CD4-positive, alpha-beta T cell treated with Interleukin-10 for 1 hour (primary cell): ENCODE results near the gene UBE2C.
A peak's percentile ranks its signal among the peaks of the same experiment; 100 is the strongest.
"Not testable (repeated sequence)": the region's sequence is repeated elsewhere in the genome, so short reads cannot be mapped to it uniquely, and the experiment has no call there.

Source experiments
- DNase-seq: peaks from one replicate; pipeline ENCODE4 v3.0.0-alpha.2; 2020

UBE2C gene

DNA sequence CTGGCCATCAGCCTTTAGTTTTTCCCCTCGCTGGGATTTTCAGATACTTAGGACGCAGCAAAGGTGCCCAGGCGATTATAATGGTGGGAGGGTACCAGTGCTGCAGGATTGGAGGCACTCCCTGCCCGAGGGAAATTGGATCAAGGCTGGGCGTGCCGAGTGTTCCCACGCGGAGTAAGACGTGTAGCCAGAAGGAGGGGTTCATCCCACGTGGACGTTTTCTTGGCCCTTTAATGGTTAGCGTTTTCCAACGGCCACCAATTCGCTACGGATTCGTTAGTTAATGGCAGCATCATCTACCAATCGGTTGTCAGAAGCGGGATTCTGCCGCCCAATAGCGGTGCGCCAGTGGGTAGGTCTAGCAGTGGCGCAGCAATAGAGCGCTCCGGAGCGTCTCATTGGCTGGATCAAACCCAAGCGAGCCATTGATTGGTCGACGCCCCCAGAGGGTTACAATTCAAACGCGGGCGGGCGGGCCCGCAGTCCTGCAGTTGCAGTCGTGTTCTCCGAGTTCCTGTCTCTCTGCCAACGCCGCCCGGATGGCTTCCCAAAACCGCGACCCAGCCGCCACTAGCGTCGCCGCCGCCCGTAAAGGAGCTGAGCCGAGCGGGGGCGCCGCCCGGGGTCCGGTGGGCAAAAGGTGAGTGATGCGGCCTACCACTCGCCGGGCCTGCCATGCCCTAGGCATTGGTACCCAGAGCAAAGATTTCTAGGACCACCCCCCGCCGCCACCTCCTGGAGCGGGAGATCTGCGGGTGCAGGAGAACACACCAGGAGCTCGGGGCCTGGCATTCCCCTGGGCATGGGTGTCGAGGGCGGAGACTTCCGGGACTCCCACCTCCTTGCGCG lies at the start of gene UBE2C:
UBE2C (plus strand) TSS at position 488 of the 849 bp plus-strand sequence; CDS start at position 540, 52 bp downstream.
- DNase-seq = peak; percentile 97

DNA sequence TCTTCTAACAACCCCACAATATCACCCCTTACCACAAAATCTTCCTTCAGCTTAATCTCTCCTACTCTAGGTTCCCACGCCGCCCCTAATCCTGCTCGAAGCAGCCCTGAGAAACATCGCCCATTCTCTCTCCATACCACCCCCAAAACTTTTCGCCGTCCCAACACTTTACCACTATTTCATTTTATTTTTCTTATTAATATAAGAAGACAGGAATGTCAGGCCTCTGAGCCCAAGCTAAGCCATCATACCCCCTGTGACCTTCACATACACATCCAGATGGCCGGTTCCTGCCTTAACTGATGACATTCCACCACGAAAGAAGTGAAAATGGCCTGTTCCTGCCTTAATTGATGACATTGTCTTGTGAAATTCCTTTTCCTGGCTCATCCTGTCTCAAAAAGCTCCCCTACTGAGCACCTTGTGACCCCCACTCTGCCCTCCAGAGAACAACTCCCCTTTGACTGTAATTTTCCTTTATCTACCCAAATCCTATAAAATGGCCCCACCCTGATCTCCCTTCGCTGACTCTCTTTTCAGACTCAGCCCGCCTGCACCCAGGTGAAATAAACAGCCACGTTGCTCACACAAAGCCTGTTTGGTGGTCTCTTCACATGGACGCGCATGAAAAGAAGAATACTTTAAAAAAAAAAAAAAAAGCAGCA lies 47.7 kb upstream of the UBE2C start:
- DNase-seq = not testable (repeated sequence)

DNA sequence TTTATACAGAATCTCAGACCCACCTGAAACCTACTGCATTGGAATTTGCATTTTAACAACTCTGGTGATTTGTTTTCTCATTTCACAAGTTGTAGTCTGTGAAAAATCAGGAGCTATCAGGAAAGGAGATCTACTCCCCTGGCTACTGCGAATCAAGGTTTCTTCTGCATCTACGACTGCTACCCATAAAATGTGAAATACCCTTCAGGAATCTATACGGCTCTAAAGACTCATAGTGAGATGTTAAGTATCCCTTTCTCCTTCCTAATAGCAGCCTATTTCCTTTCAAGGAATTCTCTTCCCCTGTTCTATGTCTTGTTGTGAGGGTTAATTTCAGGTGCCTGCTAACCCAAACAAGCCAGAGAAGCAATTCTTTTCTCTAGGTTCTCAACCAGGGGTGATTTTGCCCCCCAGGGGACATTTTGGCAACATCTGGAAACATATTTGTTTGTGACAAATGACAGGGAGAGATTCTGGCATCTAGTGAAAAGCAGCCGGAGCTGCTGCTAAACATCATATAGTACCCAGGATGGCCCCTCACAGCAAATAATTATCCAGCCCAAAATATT lies 47.1 kb upstream of the UBE2C start:
- no peak for DNase-seq

DNA sequence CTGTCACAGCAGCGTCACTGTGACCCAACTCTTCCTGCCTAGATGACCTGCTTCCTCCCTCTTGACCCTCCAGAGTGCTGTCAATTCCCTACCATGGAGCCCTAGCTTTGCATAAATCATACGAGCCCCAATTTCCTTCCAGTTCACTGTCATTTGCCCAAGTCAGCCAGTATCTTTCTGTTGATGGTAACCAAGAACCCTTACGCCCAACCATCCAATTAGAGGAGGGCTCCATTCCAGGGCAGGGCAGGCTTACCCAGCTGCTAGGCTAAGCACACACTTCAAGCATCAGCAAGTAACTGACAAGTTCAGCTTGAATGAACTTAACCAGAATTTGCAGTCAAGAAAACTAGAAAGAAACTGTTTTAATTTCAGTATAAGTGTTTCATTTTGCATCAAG lies 46.5 kb upstream of the UBE2C start:
- no peak for DNase-seq

DNA sequence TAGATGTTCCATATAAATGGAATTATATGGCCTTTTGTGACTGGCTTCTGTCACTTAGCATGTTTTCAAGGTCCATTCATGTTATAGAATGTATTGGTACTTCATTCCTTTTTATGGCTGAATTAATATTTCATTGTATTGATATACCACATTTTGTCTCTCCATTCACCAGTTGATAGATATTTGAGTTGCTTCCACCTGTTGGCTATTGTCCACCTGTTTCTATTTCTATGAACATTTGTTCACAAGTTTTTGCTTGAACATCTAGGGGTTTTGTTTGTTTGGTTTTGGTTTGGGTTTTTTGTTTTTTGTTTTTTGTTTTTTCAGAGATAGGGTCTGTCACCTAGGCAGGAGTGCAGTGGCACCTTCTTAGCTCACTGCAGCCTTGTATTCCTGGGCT lies 44.0 kb upstream of the UBE2C start:
- no peak for DNase-seq

DNA sequence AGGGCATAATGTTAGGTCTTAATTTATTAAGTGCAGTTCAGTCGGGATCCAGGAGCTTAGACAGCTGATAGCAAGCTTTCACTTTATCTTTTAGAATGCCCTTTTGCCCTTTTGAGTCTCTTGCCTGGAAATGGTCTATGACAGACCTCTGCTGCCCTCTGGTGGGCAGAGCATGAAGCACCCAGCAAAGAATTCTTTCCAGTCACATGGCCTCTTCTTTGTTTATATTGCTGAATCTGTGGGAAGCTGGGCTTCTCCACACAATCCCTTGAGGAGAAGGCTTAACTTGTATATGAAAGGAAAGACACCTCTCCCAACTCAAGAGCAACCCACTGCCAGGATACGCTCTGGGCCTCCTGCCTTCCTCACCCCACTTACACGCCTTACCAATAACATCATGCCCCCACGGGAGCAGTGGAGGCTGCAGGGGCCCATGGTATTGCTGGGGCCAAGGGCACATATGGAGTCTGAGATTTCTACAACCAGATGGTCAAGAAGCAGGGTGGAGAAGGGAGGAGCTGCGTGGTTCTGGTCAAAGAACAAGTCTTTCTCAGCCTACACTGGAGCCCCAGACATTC lies 41.2 kb upstream of the UBE2C start:
- peak; percentile 82 for DNase-seq

DNA sequence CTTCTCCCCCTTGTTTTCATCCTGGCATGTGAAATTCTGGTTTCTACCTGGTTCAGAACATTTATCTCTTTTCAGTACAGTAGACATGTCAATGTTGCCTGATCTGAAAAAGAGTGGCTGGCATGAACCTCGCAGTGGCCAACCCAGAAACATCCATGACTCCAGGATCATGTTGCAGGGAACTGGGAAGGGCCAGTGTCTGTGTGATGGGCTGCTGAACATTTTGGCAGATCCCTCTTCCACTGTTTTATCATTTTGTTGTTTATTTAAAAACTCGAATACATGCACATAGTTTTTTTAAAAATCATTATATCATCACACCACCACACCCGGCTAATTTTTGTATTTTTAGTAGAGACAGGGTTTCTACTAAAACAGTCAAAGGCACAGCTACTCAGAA lies 39.8 kb upstream of the UBE2C start:
- DNase-seq = no peak

DNA sequence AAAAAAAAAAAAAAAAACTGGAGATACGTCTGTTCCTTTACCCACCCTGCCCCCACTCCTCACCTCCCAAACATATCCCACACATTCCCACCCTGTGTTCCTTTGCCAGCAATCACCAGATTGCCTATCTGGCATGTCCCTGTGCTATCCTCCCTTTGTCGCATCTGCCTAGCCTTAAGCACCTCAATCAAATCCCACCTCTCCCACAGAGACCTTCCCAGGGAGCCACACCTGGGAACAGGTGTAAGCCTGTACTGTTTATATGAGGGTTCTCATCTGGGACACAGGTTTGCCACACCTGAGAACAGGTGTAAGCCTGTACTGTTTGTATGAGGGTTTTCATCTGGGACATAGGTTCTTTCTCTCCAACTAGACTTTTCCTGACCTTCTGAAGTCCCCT lies 37.5 kb upstream of the UBE2C start:
- no peak for DNase-seq

DNA sequence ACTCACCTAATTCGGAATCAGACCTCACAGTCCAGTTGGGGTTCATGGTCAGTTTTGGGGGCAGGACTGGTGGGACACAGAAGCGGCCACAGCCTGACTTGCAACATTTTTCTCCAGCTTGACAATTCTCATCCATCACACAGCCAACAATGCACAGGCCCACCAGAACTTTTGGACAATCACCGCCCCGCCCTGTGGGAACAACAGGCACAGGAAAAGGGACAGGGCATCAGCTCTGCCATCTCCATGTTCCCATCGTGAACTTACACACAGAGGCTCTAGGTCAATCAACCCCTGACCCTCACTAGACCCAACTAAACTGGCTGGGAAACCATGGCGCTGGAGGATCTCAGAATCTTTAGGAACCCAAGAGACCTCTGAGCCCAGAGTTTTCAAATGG lies 37.0 kb upstream of the UBE2C start:
- no peak for DNase-seq

DNA sequence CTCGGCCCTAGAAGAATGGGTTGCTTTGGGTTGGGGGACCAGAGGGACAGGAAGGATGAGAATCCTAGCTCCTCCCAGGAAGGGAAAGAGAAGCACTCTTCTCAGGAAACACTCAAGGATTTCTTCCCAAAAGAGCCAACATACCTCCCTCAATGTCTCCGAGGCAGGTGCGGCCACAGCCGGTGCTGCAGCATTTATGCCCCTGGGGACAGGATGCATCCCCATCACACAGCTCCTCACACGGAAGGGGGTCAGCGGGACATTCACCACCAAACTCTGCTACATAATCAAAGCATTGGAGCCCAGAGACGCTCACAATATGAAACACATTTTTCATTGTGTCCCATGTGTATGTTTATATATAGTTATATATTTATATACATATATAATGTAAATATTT lies 35.5 kb upstream of the UBE2C start:
- DNase-seq = no peak

DNA sequence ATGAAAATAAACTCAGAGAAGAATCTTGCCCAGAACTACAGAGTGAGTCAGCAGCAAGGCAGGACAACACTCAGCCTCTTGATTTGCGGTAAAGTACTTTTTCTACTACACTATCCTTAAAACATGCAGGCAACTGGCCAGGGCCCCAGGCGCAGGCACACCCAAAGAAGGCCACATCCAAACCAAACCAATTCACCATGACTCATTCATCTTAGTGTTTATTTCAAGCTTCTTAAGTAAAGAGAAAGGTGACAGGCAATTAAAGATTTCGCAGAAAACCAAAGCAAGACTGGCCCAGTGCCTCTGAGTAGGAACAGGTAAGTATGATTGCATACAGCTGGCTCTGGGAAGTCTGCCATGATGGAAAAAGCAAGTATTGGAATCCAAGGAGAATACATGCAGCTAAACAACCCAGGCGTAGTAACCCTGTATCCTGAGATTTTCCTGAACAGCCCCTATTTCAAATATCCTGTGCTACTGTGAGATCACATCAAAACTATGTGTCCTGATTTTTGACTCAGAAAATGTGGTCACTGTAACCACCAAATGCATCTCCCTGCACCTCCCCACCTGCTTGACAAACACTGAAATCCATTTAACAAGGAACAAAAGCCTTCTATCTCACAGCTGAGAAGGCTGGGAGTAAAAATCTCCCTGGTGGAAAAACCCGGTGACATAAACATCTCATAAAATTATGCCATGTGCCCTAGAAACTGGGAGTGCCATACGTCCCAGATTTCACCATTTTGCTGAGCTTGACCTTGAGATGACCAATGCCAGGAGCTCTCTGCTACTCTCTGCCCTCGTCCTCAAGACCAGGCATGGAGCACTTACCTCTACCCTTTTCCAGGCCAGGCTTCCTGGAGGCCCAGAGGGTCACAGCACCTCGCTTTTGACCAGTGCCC lies 33.2 kb upstream of the UBE2C start:
- no peak for DNase-seq

DNA sequence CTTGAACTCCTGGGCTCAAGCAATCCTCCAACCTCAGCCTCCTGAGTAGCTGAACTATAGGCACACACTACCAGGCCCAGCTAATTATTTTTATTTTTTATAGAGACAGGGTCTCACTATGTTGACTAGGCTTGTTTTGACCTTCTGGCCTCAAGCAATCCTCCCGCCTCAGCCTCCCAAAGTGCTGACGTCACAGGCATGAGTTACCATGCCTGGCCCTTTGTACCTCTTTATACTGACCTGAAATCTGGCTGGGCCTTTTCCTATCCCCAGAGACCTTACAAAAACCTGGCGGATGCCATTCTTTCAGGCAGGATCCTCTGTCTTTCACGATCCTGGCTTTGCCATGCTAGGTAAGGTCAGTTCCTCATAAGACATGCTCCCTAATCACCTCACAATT lies 32.3 kb upstream of the UBE2C start:
- no peak for DNase-seq

DNA sequence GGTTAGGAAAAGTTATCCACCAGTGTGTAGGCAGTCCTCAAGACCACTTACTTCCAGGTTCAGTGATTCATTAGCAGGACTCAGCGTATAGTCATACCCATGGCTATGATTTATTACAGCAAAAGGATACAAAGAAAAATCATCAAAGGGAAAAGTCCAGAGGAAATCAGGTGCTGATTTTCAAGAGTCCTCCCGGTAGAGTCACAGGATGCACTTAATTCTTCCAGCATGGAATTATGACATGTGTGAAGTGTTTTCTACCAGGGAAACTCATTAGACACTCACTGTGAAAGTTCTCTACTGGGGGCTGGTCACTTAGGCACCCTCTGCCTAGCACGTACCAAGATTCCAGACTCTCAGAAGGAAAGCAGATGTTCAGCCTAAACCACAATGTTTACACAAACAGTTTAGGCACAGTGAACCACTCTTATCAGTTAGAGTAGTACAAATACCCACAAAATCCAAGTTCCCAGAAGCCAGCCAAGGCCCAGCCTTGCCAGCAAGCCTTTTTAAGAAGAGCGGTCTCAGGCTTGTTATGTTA lies 31.0 kb upstream of the UBE2C start:
- no peak for DNase-seq

DNA sequence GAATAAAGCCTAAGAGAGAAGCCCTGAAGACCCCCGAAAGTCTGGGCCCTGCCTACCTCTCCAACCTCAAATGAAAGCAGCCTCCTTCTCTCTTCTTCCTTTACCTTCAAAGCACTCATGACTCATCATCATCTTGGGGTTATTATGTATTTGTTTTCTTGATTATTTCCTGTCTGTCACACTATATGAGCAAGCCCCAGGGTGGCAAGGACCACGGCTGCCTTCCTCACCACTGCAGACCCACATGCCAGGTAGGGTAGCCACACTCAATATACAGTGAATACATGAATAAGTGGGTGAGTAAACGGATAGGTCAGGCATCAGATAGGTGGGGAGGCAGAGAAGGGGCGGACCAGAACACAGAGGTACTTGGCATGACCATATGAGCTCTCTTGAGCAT lies 29.6 kb upstream of the UBE2C start:
- DNase-seq = no peak

DNA sequence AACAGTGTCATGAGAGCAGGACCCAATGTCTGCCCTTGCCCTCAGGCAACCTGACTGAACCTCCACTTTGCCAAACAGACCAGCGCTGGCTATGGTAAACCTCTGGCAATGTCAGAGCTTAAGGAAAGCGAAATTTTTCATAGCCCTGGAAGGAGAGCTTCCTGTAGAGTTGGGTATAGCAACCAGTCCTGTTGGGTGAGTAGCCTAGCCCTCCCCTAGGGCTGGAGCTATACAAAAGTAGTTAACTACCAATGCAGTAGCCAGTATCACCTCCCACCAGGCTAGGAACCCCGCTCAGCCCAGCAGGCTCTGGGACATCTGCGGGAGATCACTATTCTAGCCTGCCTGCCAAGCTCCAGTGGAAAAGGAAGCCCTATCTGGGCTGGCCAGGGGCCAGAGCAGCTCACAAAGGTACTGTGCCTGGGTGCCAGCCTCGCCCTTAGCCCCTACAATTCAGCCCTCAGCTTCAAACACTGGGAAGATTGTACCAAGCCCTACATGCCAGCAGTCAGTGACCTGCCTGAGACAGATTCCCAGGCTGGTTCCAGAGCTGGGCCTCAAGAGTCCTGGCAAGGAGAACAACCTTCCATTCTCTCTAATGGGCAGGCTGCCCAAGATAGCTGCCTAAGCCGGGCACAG lies 28.7 kb upstream of the UBE2C start:
- DNase-seq = no peak

DNA sequence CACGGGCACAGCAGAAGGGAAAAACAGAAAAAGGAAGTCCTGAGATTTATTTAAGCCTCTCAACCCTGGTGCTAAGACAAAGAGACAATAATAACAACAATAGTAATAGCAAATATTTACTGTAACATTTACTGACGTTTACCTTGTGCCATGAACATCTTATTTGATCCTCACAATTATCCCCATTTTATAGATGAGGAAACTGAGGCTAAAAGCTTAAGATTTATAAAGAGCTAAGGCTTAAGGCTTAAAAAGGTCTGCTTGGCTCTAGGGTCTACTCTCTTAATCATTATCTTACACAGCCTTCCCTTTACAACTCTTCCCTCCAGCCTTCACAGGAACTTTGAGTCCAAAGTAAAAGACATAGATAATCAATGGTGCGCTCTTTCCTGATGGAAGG lies 24.1 kb upstream of the UBE2C start:
- no peak for DNase-seq

DNA sequence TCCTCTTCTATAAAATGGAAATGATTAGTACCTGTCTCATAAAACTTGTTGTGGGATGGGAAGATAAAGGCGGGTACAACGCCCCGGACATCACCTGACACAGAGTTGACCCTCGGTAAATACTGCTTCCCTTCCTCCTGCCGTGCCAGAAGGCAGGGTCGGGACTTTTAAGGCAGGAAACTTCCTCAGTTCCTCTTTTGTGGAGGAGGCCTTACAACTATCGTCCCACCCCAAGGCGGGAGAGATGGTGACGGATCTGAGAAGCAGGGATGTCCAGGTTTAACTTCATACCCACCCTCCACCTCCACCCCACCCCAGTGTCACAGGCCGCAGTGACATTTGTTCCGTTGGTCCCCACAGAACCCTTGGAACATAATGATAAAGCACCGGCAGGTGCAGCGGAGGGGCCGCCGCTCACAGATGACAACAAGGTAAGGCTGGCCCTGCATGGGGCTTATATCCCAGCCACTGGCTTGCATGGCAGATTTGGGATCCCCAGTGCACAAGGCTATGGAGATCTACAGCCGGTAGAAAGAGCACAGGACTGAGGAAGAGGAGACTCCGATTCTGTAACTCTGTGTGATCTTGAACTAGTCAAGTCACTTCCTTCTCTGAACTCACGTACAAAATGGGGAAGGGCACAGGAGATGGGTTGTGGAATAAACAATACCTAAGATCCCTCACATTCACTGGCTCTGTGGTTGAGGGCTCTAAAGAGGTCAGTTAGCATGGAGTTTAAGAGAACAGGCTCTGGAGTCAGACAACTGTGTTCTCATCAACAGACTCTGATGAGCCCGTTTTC lies 19.9 kb upstream of the UBE2C start:
- no peak for DNase-seq

DNA sequence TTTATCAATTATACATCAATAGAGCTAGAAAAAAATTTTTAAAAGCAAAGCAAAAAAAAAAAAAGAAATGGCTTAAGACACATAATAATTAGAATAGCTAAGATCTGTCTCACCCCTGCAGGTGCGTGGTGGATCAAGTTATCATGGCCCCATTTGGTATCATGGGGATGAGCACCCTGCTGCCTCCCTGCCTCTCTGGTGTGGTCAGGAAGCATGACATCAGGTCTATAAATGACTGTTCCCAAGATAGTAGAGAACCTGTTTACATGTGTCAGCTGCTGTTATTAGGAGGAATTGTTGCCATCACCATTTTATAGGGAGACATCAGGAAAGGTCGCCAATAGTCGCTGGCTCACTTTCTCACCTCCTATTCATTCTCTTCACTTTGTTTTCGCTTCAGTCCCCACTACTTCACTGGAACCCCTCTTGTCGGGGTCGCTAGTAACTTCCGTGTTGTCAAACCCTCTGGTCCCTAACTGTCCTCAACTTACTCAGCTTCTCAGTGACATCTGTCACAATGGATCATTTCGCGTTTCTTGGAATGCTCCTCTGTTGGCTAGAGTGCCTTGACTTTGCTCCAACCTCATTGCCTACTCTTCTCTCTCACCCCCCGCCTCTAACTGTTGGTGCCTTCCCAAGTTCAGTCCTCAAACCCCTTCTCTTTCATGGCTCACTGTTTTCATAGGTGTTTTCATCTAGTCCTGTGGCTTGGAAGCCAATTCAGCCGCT lies 15.9 kb upstream of the UBE2C start:
- DNase-seq = no peak

DNA sequence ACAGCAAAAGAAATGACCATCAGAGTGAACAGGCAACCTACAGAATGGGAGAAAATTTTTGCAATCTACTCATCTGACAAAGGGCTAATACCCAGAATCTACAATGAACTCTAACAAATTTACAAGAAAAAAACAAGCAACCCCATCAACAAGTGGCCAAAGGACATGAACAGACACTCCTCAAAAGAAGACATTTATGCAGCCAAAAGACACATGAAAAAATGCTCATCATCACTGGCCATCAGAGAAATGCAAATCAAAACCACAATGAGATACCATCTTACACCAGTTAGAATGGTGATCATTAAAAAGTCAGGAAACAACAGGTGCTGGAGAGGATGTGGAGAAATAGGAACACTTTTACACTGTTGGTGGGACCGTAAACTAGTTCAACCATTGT lies 14.9 kb upstream of the UBE2C start:
- not testable (repeated sequence) for DNase-seq

DNA sequence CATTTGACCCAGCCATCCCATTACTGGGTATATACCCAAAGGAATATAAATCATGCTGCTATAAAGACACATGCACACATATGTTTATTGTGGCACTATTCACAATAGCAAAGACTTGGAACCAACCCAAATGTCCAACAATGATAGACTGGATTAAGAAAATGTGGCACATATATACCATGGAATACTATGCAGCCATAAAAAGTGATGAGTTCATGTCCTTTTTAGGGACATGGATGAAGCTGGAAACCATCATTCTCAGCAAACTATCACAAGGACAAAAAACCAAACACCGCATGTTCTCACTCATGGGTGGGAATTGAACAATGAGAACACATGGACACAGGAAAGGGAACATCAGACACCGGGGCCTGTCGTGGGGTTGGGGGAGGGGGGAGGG lies 14.5 kb upstream of the UBE2C start:
- not testable (repeated sequence) for DNase-seq
